Tongue (tissue), 2 donors: Measurements from ENCODE around the gene PLCB1. TPM values are rescaled to one million over a fixed set of nuclear protein-coding genes. Genes with fewer than 3 reads are reported as not detected.

Experiments used
- DNase-seq: peaks from one replicate; pipeline ENCODE4 v3.0.0-alpha.2; 2015
- total RNA-seq: library from RNA; depleted of rRNA; stranded (reverse); fragments of >200 nt; gene quantifications from one replicate; pipeline ENCODE4 v1.2.3, GENCODE V29; 2014

Gene PLCB1
- total RNA-seq, 1 donor from 2014 or later: 30.9 TPM

DNA sequence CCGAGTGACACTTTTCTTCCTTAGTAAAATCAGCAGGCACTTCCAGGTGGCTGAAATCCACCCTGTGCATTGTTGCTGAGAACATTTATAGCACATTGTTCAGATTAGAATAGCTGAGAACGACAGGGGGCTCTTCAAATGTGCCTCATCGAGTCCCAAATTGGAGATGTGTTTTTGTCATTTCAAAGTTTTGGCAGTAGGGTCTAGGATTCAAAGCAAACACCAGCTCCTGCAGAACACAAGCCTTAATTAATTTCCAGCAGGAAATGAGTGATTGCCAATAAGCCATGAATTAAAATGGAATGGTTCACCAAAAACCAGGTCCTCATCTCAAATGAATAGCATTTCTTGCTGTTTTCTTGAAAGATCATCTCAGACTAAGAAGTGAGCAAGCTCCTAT, 171.6 kb downstream of the PLCB1 start:
- DNase-seq: no peak

DNA sequence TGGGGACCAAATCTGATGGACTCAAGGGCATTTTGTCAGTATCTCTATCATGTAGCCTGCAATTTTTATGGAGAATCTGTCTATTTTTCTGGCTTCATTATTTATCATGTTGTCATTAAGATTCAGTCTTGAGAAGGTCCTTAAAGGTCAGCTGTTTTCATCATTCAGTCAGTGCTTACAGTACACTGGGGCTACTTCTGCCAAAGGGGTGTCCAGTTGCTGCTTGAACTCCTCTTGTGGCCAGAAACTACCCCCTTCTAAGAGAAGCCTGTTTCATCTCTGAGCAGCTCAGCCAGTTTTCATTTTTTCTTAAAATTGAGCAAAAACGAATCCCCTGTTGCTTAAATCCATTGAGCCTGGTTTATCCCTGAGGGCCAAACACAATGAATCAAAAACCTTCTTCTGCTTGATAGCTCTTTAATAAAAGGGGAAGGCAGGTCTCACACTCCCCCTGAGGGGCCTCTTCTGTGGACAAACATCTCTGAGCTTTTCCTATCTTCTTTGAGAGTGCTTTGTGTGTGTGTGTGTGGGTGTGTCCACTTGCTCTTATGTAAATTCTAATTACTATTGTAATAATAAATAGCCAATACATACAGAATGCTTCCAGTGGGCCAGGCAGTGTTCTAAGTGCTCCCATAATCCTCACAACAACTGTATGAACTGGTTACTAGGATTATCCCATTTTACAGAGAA, 172.2 kb downstream of the PLCB1 start:
- no peak for DNase-seq

DNA sequence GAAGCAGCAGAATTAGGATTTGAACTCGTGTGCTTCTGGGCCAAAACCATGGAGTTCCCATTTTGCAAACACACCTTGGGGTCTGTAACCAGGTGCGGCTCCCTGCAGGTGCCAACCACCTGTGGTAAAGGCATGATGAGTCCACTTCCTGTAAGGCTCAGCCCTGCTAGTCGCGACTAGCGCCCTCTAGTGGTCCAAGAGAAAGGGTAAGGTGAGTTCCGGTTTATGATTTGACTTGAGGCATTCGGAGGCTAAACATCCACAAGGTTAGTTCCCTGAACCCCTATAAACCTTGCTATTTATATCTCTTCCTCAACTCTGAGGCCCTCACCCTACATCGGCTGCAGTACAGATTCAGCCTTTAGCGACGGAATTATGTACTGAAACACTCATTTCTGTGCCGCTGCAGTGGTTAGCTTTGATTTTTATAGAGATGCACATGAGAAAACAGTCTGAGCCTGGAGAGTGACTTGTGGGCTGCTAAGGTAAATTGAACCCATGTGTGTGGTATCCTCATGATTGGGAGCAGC, 173.4 kb downstream of the PLCB1 start:
- DNase-seq: peak; percentile 36

DNA sequence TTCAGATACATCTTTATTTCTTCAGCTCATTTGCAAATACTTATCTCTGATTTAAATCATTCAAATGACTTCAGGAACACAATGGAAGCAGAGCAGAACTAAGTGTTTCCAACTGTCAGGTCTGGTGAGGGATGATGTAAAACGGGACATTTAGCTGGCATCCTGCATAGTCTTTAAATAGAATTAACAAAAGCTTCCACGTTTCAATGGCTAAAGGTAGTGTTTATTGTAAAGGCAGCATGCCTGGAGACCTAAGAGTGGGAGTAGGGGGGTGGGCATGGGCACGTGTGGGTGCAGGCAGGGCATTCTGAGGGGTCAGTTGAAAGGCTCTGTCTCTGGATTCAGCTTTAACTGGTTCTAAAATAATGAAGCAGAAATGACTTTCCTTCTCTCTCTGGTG, 174.9 kb downstream of the PLCB1 start:
- DNase-seq: peak; percentile 38

DNA sequence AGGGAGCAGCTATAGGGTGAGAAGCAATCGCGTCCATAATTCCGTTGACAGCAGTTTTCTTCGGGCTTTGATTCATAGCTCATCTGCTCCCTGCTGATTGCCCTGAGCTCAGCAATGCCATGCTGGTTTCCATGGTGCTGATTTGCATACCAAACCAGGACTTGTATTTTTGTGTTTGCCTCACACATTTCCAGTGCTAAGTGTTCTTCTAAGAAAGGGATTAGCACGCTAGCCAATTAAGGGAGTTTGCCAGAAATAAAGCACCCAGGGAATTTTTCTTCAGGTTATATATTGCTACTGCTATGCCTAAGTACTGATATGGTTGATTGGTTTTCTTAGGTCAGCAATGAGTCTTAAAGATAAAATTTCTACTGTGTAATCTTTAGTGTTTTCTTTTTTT, 177.6 kb downstream of the PLCB1 start:
- DNase-seq: peak; percentile 13

DNA sequence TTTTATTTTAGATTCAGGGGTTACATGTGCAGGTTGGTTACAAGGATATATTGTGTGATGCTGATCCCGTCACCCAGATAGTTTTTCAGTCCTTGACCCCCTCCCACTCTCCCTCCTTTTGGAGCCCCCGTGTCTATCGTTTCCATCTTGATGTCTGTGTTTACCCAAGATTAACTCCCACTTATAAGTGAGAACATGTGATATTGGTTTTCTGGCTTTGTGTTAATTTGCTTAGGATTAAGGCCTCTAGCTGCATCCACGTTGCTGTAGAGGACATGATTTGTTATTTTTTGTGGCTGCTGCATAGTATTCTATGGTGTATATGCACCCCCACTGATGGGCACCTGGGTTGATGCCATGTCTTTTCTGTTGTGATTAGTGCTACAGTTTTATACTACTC, 178.6 kb downstream of the PLCB1 start:
- DNase-seq: no peak

DNA sequence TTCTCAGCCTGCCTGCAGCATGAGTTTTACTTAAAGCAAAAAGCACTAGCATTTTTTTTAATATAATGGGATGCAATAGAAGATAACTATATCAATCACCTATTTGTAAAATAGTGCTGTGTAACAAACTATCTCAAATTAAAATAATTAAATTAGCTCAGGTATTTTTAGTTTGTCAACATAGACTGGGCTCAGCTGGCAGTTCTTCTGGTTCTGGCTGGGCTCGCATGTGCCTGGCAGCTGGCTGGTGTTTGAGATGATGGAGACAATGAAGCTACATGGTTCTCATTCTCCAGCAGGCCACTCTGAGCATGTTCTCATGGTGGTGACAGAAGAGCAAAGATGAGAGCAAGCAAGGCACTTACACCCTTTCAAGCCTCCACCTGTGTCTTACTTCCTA, 181.0 kb downstream of the PLCB1 start:
- DNase-seq: no peak

DNA sequence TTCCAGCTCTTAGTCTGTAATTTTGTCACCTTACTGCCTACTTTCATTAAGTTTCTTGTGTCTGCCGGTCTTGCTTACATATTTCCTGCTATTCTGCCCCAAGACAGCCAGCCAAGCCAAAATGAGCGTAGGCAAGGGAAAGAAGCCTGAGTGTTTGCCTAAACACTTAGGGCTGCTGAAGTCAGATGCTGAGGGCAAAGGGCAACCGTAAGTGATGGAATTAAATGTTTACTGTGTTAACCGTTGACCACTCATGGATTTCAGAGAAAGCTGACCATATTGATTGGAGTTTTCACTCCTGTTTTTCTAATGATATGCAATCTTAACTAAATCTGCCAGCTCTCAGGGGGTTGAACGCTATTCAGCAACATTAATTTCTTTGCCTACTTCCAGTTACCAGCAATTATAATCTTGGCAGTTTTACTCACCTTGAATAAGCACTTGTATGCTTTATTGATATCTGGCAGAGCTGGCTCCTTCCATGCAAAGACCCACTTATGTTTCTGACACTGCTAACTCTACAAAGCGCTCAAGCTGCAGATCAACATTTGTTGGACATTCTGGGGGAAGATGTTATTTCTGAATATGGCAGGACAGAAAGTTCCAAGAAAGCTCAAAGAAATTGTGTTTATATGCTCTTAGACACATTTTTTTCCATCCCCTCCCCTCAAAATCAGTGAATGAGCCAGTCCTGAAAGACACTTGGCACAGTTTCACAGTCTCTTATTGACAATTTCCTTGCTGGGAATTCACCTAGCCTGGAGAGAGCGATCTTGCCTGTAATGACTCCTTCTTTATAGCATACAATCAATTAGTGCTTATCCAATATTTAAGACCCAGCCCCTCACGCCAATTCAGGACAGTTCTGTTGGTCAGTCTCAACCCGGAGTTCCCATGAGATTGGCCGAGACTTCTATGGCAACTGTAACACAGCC, 183.8 kb downstream of the PLCB1 start:
- DNase-seq: no peak

DNA sequence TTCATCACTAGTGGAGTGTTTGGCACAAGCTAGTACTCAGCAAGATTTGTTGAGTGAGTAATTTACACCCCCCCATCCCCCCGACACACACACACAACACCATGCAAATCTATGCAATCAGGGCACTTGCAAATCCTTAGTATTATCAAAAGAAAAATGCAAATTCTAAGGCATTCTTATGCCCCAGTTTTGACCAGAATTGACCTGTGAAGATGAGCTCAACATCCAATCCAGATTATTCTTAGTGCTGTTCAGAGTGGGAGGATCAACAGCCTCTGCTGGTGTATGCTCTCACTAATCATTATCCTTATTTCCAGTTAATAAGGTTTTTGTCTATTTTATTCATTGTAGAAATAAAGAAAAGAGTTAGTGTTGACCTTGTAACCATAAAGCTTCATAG, 185.4 kb downstream of the PLCB1 start:
- no peak for DNase-seq

DNA sequence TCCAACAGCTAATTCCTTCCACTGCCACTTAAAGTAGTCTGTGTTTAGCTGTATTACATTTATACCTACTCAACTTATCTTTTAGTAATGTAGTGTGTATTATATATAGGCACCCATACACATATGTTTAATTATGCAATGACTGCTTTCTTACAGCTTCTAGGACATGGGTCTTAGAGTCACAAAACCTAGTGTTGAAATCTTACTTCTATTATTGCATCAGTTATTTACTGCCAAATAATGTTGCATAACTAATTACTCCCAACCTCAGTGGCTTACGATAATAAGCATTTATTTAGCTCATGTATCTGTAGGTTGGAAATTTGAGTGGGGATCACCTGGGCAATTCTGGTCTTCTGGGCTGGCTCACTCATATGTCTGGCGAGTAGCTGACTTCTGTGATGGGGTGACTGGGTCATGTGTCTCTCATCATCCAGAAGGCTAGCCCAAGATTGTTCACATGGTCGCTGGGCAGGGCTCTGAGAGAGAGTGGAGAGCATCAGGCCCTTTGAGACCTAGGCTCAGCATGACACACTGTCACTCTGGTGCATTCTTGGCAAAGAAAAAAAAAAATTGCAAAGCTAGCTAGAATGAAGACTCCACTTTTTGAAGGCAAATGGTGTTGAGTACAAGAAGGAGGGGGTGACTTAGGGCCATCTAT, 187.0 kb downstream of the PLCB1 start:
- no peak for DNase-seq

DNA sequence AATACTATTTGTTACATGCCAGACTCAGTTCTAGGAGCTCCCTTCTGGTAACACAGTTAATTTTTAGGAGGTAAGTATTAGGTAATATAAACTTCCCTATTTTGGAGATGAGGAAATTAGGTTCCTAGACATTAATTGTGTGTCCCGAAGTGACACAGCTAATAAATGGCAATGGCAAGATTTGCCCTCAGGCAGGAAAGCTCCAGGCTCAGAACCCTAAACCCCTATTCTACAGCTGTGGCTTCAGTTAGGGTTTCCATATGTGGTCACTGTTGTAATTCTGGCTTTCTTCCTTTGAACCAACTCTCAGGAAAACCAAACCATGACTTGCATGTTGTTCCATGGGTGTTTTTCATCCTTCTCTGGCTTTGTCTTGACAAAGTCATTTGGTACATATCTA, 188.2 kb downstream of the PLCB1 start:
- DNase-seq: no peak

DNA sequence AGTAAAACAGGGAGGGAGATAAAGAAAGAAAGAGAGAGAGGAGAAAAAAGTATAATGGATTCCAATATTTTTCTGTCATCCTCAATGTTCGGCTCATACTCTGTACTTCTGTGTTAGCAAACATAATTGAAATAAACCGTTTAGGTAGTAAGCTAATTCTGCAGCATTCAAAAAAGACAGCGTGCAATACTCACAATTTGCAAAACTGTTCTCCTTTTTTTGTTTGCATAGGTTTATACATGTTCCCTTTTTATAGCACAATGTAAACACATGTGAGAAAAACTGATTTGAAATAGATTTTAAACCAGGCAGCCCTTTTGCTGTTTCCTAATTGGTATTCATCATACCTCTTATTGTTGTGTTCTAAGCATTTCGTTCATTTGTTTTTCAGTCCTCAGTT, 188.9 kb downstream of the PLCB1 start:
- DNase-seq: no peak

DNA sequence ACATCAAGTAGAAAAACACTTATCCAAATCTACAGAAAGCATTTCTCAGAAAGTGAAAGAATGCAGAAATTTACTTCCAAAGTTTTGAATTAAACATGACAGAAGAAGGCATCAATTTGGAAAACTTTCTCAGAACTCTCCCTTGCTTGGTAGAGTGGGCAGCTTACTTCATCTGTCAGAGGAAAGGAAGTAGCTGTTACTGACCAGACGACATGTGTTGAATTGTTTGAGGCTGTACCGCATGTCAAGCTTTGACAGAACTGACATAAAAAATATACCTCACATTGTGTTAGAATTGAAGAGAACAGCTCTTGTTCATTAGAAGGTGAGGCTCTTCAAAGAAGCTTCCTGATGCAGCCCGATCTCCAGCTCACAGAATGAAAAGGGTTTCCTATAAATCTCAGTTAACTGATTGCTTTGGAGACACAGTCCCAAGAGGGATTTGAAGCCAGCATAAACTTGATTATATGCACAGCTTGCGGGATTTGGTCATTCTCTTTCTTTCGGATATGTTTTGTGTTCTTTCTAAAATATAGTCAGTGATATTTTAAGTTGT, 190.7 kb downstream of the PLCB1 start:
- no peak for DNase-seq

DNA sequence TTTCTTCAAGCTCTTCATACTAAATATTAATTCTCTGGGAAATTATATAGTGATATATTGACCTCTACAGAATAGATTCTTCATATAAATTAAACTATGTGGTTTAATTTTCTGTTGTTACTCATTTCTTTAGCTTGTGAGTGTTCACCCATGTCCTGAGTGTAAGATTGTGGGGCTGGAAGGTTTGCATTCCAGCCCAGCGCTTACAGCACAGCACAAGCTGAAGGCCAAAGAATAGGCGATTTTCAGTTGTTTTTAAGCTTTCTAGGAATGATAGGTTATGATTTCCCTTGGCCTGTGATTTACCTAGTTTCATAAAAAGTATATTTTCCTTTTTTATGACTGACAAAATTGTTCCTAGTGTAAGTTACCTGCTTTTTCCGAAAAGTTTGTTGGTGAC, 194.1 kb downstream of the PLCB1 start:
- no peak for DNase-seq

DNA sequence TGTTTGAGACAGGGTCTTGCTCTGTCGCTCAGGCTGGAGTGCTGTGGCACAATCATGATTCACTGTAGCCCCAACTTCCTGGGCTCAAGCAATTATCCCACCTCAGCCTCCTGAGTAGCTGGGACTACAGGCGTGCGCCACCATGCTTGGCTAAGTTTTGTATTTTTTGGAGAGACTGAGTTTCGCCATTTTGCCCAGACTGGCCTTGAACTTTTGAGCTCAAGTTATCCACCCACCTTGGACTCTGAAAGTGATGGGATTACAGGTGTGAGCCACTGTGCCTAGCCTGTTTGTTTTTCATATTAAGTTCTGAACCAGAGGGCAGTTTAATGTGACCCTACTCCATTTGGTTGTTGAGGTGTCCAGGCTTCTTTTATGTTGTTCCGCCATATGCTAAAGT, 194.8 kb downstream of the PLCB1 start:
- DNase-seq: no peak

DNA sequence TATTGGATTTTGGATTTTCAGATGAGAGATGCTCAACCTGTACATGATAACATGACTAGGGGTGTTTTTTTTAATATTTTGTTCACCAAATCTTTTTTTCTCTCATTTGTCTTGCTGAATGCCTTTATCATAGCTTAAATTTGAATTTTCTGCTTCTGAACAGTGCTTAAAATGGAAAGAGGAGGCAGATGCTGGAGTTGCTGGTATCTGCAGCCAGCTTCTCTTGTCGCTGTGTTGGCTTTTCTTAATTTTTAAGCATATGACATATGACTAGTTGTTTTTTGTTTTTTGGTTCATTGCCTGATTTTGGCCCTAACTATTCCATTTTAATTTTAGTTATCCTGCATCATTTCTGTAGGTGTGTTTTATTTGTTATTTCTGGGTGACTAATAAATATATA, 196.1 kb downstream of the PLCB1 start:
- no peak for DNase-seq

DNA sequence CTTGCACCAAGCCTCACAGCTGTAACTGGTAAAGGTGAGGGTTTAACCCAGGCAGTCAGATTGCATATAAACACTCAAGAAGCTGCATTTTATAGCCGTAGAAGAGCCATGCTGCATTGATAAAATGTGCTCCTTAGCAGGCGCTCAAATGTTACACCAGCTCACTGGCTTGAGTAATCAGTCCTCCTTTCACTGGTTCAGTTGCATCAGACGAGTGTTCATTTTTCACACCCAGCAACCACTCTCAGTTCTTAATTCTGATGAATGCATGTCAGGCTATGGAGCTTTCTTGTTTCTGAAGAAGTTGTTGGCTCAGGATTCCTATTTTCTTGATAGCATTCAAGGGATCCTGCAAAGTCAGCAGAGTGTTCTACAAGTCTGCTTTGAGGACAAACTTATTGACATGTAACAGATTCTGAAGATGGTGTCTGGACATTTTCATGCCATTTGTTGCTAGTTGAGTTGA, 198.3 kb downstream of the PLCB1 start:
- no peak for DNase-seq

DNA sequence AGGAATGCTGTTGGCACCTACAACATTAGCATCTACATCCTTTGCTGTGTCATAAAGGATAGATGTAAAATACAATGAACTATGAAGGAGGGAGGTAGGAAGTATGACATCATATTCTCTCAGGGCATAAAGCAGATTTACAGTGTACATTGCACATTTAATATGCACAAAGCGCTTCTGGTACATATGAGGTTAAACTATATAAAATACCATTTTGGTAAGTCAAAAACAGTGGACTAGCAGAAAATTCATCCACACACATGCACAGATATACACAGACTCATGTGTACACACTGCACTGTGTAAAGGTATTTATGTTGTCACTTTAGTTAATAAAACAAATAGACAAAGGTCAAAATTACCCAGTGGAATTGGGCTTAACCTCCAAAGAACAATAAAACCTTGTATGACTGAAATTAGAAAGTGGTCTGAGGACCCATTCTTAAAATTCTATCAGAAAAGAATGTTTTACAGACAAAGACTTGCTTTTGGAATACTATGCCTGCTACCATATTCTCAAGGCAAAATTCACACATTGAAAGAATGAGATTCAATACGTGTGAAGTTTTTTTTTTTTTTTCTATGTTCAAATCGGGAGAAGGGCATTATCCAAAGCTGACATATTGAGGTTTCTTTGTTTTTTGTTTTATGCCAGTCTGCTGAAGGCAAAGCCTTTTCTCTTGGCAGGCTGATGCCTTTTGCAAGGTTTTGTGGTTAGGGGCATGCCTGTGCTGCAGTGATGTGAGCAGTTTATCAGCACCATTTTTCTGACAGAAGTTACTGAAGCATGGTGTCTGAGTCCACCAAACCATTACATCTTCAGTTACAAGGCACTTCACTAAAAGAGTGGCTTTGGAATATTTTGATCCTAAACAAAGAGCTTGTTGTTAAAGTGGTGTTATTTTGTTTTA, 199.0 kb downstream of the PLCB1 start:
- DNase-seq: no peak

DNA sequence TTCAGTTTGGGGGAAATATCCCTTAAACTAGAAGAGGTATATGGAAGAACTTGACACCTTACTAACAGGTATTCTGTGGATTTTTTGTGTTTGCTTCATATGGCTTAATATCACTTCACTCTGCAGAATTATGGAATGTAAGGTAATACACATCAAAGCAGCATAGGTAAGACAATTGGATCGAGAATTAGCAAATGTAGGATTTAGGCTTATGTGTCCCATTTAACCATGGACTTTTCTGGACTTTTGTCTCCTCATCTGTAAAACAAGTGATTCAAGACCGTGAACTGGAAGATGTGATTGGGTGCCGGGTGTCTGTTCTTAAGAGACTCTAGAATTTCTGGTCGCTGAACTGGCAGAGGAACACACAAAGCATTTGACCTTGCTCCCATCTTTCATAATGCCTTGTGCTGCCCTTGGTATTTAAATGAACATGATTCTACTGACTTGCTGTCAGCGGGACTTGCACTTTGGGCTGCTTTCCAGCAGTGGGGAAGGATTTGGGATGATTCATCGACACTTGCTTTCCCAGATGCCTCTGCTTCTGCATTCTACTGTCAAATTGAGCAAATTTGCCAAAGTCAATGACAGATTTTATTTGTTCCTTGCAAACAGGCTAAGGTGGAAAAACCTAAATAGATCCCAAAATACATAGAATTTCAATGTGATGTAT, 199.8 kb downstream of the PLCB1 start:
- no peak for DNase-seq

DNA sequence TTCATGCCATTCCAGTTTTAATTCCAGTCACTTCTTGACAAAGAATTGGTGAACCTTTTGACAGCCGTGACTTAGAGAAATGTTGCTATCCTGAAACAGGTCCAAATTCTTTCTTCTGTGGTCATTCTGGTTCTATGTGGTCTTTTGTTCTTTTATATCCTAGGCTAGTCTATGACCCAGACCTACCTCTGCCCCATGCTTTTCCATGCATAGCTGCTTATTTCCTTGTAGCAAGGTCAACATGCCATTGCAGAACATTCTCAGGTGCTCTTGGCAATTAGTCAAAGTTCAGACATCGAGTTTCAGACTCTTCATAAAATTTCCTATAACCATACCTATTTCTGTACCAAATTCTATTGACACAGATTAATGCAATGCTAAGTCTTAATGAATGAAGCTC, 202.6 kb downstream of the PLCB1 start:
- DNase-seq: no peak

DNA sequence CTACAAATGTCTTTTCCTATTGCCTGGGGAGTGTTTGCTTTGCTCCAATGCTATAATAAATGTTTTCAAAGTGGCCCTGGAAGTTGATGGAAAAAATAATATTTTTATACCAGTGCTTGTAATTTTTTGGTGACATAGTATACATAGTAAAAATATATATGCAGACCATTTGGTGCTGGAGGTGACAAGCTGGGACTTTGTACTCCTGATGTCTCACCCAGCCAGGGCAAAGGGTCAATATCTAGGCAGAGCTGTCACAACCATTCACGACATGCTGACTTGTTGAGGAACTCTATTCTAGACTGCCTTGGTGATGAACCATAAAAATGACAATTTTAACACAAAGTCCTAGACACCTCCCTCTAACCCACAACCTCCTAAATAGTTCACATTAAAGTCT, 203.0 kb downstream of the PLCB1 start:
- DNase-seq: no peak
